ENCODE results near the gene AURKA.

DNA sequence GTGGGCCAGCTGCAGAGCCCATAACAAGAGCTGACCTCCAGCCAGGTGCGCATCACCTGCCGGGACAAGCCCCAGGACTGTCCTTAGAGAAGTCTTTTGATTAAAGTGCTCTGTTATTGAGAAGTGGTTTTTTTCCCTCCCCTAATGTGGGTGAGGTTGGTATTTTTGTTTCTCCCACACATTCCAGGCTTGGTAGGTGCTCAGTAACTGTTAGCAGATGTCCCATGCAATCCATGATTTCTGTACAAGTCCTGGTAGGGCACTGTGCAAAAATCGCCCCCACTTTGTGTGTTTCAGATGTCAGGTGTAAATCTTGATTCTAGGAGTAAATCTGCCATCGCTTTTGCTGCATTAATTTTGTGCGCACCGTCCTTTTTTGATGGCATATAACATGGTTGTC lies 28.5 kb downstream of the AURKA start:
- no peak for TF ChIP-seq TAF1 (IDR thresholded peaks at IDR 0.05; ENCODE audit: low read depth, low read length)
- TF ChIP-seq POLR2A (IDR thresholded peaks at IDR 0.05; ENCODE audit: low read depth, low read length): no peak
- no peak for TF ChIP-seq POLR2AphosphoS5 (IDR thresholded peaks at IDR 0.05; ENCODE audit: low read depth, low read length)
- TF ChIP-seq SPI1 (IDR thresholded peaks at IDR 0.05; ENCODE audit: low read depth, low read length): no peak

Data from GM12891 (cell line).